GF-D8 (cell line): Measurements from ENCODE around the gene PTGDS.

ENCODE experiments used
- DNase-seq: peaks from one replicate; lab custom pipeline; 2025; lab: John Stamatoyannopoulos, UW

Gene PTGDS

DNA sequence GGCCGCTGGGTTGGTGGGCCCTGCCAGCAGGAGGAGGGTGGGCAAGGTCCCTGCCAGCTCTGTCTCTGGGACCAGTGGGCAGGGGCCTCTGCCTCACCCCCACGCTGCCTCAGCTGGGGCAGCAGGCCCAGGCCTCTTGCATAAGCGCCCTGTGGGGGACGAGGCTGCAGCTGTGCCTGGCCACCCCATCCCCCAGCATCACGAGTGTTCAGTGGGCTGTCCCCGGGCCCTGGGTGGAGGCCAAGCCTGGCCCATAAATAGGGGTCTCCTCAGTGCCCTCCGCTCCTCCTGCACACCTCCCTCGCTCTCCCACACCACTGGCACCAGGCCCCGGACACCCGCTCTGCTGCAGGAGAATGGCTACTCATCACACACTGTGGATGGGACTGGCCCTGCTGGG lies at the start of gene PTGDS:
TSS of gene PTGDS (plus strand) at position 282 of the 400 bp plus-strand sequence. CDS start at position 357, 75 bp downstream.
- DNase-seq: no peak

DNA sequence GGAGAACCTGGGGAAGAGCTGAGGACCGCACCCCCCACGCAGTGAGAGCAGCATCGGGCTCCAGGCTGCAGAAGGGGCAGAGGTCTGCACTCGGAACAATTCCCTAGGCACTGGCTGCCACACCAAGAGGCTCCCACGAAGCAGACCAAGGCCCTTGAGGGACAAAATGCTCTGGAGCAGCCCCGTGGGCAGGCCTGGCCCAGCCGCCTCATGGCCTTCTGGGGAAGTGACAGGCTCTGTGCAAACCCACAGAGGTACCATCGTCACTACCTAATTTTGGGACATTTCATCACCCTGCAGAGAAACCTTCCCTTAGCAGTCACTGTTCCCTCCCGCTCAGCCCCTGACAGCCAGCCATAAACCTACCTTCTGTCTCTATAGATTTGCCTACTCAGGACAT lies 48.7 kb upstream of the PTGDS start:
- no peak for DNase-seq

DNA sequence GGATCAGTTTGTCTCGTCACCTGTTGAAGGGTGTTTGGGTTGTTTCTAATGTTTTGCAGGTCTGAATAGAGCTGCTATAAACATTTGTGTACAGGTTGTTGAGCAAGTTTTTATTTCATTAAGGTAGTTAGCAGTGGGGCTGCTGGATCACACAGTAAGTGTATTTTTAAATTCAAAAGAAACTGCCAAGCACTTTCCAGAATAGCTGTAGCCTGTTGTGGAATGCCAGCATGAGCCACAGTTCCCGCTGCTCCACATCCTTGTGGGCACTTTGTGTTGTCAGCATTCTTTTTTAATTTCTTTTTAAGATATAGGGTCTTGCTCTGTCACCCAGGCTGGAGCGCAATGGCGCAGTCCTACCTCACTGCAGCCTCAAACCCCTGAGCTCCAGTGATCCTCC lies 47.3 kb upstream of the PTGDS start:
- DNase-seq: no peak

DNA sequence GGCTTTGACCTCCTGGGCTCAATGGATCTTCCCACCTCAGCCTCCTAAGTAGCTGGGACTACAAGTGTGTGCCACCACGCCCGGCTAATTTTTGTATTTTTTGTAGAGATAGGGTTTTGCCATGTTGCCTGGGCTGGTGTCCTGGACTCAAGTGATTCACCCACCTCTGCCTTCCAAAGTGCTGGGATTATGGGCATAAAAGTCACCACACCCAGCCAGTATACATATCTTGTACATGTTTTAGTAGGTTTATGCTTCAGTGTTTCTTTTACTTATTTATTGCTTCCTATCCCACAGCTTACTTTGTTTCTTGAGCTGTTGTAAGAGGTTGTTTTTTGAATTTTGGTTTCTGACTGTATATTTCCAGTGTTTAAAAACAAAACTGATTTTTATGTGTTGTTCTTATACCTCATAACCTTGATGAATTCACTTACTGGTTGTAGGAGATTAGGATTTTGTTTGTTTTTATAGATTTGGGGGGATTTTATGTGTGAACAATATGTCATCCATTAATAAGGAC lies 45.6 kb upstream of the PTGDS start:
- DNase-seq: no peak

DNA sequence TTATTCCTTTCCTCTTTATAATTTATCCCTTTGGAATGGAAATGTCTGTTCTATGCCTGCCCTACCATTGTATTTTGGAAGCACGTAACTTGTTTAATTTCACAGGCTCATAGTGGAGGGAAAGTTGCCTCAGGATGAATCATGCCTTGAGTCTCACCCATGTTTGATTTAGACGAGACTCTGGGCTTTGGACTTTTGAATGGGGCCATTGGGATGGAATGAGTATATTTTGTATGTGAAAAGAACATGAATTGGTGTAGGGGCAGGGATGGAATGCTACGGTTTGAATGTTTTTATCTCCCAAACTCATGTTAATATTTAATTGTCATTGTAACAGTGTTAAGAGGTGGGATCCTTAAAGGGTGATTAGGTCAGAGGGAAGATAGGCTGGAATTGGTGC lies 43.0 kb upstream of the PTGDS start:
- DNase-seq: no peak

DNA sequence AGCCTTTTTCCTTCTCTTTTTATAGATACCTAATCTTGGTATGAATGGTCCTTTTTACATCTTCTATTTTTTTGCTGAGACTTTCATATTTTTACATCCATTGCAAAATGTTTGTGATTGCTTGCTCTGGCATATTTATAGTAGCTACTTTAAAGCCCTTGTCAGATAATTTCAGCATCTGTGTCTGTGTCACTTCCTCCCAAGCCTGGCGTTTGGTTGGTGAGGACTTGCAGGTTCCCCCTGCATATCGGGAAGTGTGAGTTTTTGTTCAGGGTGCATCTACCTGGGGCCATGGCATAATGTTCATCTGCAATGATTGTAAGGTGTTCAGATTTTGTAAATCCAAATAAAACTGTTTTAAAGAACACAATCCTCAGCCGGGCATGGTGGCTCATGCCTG lies 41.7 kb upstream of the PTGDS start:
- no peak for DNase-seq

DNA sequence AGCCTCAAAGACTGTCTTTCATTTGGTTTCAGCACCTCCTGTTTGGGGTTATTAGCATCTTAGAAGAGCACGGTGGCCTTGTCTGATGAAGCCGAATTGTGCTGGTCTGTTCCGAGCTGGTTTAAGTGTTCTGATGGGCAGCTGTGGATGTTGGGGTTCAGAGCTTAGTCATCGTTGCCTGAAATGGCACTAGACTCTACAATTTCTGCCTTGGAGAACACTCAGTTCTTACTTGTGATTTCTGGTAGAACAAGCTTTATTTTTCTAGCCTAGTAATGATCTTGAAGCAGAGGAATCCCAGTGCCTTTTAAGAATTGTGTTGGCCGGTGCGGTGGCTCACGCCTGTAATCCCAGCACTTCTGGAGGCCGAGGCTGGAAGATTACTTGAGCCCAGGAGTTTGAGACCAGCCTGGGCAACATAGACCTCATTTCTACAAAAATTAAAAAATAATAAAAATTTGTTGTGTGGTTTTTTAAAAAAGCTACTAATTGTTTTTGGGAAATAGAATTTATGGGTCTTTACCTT lies 40.6 kb upstream of the PTGDS start:
- no peak for DNase-seq

DNA sequence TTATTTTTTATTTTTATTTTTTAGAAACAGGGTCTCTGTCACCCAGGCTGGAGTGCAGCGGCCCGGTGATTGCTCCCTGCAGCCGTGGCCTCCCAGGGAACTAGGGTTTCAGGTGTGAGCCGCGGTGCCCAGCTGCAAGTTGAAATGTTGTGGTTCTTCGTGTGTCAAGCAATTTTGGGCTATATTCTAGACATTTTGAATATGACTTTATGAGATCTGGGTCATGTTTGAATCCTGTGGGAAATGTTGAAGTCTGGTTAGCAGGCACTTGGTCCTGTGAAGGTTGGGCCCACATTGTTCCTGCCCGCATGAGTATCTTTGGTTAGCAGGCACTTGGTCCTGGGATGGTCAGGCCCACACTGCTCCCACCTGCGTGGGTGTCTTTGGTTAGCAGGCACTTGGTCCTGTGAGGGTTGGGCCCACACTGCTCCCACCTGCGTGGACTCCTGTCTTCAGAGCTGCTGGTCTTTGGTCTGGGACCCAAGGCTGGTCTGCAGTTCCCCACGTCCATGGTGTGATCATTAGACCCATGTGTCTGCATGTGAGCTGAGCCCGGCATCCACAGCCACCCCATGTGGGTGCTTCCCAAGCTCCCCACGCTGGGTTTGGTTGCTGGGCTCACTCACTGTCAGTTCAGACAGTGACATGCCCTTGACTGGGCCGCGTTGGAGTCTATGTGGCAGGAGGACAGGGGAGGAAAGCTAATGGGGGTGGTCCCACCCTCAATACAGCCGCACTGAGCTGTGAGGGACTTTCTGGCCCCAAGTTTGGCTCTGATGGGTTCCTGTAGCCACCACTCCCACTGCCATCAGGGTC lies 39.9 kb upstream of the PTGDS start:
- DNase-seq: no peak

DNA sequence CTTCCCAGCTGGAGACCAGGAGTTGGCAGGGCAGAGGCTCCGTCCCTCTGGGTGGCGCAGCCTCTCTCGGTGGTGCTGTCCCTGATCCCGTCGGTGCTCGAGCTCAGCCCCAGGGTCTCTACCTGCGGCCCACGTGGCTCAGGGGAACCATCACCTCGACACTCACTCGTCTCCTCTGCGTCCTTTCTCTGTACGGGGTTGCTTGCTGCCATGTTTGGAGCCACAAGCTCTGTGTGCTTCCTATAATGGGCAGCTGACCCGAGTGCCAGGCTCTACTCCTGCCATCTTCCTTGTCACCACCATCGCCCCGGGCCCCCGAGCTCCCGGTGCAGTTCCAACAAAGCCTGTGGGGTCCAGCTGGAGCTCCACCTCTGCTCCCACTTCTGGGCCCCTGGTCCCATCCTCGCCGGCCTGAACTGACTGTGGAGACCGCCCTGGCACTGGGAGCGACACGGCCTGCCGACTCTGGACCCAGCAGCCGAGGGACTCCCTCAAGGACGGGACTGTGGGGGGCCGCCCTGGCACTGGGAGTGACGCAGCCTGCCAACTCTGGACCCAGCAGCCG lies 37.8 kb upstream of the PTGDS start:
- DNase-seq: no peak

DNA sequence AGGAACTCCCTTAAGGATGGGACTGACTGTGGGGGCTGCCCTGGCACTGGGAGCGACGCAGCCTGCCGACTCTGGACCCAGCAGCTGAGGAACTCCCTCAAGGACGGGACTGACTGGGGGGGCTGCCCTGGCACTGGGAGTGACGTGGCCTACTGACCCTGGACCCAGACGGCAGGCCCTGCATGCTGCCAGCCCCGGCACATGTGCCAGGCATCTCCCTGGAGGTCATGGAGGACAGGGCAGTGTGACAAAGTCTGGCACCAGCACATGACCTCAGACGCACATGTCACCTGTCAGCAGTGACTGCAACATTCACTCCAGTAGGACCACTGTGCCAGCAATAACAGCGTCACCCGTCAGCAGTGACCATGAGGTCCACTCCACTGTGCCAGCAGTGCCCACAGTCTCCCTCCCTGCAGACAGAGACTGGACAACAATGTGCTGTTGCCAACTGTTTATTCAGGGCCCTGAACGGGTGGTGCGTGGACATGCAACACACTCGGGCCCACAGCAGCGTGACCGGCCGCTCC lies 37.2 kb upstream of the PTGDS start:
- no peak for DNase-seq

DNA sequence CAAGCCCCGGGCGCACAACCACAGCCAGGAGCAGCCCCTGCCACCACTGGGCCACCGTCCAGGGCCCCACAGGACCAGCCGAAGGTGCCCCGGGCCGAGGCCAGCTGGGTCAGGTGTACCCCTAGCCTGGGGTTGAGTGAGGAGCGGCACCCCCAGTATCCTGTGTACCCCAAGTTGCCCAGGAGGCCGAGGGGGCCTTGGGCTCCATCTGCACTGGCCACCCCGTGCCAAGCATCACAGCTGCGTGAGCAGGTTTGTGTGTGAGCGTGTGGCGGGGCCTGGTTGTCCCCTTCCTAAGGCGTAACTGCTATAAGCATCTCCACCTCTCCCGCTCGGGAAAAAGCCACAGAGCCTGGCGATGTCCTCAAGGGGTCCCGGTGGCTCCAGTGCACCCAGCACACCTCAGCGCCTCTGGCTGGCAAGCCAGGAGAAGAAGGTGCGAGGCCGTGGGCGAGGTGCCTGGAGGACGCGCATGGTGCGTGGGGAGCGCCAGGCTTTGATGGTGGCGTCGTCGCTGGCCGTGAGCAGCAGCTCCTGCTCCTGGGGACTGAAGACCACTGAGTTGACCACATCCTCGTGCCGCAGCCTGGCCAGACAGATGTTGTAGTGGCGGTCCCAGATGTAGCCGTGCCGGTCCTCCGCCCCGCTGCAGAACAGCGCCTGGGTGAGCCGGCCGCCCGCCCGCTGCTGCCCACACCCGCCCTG lies 36.6 kb upstream of the PTGDS start:
- DNase-seq: no peak

DNA sequence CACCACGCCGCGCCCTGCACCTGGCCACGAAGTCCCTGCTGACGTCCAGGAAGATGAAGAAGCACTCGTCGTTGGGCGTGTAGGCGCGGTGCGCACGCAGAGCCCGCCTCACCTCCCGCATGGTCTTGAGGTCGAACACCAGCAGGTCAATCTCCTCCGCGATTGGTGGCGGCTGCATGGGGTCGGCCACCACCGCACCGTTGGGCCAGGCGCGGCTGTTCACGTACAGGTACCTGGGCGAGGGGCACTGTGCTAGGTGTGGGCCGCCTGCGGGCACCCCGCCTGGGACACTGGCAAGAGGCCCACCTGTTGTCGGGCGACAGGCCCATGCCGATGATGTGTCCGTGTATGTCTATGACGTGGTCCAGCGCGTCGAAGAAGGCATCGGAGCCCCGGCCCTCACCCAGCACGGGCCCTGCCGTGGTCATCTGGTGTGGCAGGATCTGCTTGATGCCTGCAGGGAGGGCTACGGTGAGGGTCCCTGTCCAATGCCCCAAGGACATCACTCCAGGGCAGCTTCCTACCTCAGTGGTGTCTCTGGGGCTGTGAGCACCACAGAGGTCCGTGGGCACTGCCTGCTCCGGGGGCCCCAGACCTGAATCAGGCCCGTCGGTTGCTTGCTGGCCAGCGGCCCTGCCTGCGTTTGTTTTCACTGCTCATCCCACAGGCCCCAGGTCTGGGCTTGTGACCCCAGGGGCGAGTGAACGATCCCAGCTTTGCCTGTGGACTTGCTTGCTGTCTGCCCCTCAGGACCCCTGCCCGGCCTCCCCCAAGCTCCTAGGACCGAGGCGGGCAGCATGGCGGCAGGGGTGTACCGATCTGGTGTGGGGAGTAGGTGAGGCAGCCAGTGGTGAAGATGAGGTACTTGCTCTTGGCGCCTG lies 35.8 kb upstream of the PTGDS start:
- no peak for DNase-seq

DNA sequence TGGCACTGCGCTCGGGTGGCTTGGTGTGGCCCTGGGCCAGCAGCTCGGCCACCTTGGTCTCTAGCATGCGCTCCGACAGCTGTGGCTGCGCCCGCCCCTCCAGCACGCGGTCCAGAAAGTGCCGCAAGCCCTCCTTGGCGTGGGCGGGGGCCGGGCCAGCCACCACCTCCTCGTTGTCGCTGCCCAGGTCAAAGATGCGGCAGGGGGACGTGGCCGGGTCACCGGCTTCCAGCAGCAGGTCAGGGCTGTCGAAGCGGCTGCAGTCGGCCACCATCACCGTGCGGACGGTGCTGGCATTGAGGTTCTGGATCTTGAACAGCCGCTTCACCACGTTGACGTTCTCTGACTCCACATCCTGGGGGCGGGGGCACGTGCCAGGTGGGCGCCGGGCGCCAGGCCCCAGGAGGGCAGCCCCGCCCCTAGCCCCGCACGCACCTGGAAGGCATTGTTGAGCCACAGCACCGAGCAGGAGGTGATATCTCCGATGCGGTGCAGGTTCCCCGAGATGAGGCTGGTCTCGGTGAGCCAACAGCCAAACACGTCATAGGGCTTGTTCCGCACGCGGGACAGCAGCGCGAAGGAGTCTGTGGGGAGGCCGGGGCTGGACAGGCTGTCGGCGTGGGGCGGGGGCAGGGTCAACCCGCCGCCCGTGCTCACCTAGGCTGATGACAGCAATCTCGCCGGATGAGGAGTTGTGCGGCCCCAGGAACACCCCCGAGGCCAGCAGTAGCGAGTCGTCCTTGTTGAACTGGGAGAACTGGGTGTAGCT lies 35.0 kb upstream of the PTGDS start:
- DNase-seq: no peak

DNA sequence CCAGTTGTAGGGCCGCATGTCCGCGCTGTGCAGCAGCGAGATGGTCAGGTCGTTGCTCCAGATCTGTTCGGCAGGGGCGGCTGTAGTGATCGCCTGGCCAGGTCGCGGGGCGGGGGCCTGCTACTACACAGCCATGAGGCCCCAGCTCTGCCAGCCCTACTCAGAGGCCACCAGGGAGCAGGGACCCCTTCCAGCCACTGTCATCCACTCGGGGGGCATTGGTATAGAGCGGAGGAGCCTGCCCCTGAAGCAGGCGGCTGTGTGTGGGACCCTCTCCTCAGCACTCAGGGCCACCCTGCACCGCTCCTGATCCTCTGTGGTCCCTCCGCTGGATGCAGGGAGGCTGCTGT lies 34.4 kb upstream of the PTGDS start:
- DNase-seq: no peak

DNA sequence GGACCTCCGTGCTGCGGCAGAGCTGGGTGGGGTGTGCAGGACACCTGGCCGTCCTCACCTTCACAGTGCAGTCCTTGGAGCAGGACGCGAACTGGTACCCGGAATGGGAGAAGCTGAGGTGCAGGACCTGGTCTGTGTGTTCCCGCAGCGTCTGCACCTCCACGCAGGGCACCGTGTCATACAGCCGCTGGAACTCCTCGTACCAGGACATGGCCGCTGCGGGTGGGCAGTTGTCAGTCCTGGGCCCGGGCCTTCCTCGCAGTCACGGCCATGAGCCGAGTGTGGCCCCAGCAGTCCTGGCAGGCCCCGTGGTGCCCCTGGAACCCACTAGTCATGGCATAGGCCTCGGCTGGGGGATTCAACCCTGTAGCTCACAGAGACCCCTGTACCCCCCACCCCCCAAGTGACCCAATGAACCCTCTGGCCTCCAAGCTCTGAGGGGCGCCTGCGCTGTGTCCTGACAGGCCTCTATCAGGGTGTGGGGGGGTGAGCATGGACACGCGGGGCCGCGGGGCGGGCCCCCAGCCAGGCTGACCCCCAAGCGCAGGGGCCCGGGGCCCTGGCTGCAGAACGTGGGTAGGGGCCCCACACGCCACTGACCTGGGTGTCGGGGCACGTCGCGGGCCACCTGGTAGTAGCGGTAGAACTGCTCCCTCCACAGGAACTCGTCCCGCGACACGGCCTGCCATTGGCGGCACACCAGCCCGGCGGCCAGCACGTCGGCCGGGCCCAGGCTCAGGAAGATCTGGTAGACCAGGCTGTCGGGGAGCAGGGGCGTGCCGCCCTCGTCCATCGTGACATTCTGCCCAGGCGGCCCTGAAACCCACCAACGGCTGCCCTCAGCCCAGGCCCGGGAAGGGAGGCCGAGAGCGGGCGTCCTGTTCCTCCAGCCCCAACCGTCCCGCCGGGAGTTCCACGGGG lies 33.8 kb upstream of the PTGDS start:
- no peak for DNase-seq

DNA sequence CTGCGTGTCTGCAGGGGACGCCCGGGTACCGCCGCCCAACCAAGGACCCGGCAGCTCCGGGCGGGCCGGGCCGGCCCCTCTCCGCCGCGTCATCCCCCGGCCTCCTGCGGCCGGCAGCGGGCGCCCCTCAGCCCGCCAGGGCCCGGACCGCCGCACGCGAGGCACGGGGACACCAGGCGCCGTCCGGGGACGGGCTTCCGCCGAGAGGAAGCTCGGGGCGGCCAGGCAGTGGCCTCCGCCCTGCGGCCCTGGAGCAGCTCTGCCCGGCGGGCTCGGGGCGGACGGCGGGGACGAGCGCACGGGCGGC lies 33.1 kb upstream of the PTGDS start:
- DNase-seq: no peak

DNA sequence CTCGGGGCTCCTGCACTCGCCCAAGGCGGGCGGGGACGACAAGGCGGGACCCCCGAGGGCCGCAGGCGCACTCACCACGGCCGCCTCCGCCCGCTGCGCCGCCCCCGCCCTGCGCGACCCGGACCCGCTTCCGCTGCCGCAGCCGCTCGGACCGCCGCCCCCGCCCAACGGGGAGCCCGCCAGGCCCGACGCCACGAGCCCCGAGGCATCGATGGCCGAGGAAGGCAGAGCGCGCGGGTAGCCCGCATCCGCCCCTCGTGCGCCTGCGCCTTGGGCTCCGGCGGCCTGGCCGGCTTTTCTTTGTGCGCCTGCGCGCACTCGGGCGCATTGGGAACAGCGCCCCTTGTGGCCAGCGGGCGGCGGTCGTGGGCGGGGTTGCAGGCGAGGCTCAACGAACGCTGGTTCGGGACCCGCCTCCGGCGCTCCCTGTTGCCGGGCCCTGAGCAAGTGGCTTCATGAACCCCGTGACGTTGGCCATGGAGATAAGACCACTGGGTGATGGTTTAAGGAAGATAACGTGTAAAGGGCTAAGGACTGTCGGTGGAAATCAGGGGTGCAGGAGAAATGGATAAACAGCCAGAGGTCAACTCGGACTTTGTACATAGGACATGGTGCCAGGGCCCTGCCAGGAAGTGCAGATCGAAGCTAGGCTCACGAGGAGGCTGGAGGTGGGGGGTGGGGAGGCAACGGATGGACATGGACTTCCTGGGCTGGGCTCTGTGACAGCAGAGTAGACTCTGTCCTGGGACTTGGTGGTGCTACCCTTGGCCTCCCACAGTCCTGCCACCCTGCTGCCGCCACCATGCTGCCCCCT lies 32.6 kb upstream of the PTGDS start, which contains the start of the genes C8G and FBXW5:
TSS of gene C8G (plus strand) at position 725 of the 814 bp plus-strand sequence. CDS start at position 803, 78 bp downstream.
TSS of gene FBXW5 (minus strand) at position 220 of the 814 bp plus-strand sequence. CDS start 655 bp downstream, outside the sequence.
- peak; percentile 70 for DNase-seq

DNA sequence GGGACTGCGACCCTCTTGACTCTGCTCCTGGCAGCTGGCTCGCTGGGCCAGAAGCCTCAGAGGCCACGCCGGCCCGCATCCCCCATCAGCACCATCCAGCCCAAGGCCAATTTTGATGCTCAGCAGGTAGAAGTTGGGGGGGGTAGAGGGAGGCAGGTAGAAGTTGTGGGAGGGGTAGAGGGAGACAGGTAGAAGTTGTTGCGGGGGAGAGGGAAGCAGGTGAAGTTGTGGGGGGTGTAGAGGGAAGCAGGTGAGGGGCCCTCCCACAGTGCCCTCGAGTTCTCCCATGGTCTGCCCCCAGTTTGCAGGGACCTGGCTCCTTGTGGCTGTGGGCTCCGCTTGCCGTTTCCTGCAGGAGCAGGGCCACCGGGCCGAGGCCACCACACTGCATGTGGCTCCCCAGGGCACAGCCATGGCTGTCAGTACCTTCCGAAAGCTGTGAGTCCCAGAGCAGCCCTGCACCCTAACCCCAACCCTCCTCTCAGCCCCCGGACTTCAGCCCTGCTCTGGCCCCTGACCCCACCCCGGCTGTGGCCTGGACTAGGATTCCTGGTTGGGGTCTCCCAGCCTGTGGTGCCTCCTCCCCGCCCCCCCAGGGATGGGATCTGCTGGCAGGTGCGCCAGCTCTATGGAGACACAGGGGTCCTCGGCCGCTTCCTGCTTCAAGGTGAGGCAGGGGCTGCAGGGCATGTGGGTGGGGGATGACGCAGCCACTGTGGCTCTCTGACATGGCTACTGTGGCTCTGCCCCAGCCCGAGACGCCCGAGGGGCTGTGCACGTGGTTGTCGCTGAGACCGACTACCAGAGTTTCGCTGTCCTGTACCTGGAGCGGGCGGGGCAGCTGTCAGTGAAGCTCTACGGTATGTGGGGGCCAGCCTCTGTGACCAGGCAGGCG lies 31.7 kb upstream of the PTGDS start:
- DNase-seq: no peak
